Left renal pelvis (tissue), 4 donors: Measurements from ENCODE around the gene OR6C70. TPM values are rescaled to one million over a fixed set of nuclear protein-coding genes. Genes with fewer than 3 reads are reported as not detected.

ENCODE experiments used
- DNase-seq, 4 donors: peaks; one replicate each; pipeline ENCODE4 v3.0.0-alpha.2; 2013; ENCODE audit warnings: low read depth in 4 of 4, low spot score in 3 of 4
- polyA plus RNA-seq, 4 donors: library from polyadenylated mRNA; unstranded; fragments of 120-200 nt; gene quantifications; one replicate each; pipeline ENCODE4 v1.2.1, GENCODE V29; 2013; ENCODE audit not compliant: insufficient read length in 4 of 4

OR6C70 gene
- polyA plus RNA-seq, 4 donors: not detected

- no peak for DNase-seq
Observed at GRCh38 chr12:55420307-55420962, 49.5 kb downstream of the OR6C70 start.

Other genes with a start within 250 kb of the OR6C70 start
- not detected for gene OR10A7, start 249.1 kb downstream of the OR6C70 start, polyA plus RNA-seq
- gene OR6C74, start 225.5 kb downstream of the OR6C70 start, polyA plus RNA-seq: not detected
- gene OR6C6, start 173.6 kb downstream of the OR6C70 start, polyA plus RNA-seq: not detected
- gene OR6C1, start 155.8 kb downstream of the OR6C70 start, polyA plus RNA-seq: not detected
- gene OR6C3, start 139.4 kb downstream of the OR6C70 start, polyA plus RNA-seq: not detected
- gene OR6C75, start 107.2 kb downstream of the OR6C70 start, polyA plus RNA-seq: under 1 TPM in 1 of 4 donors, not detected in 3; 0.04 TPM
- not detected for gene OR6C65, start 69.6 kb downstream of the OR6C70 start, polyA plus RNA-seq
- gene OR6C76, start 43.9 kb downstream of the OR6C70 start, polyA plus RNA-seq: not detected
- gene OR6C2, start 26.1 kb downstream of the OR6C70 start, polyA plus RNA-seq: not detected
- gene OR6C68, start 22.2 kb upstream of the OR6C70 start, polyA plus RNA-seq: not detected
- not detected for gene OR6C4, start 79.5 kb upstream of the OR6C70 start, polyA plus RNA-seq
- gene OR2AP1, start 102.3 kb upstream of the OR6C70 start, polyA plus RNA-seq: not detected
- gene OR10P1, start 166.8 kb upstream of the OR6C70 start, polyA plus RNA-seq: not detected
- gene ITGA7, start 237.8 kb upstream of the OR6C70 start, polyA plus RNA-seq: 10 to 100 TPM; 21.1 to 46.5 (median 39.0) TPM
- gene BLOC1S1, start 245.9 kb upstream of the OR6C70 start, polyA plus RNA-seq: 100 to 1,000 TPM in 3 of 4 donors, 10 to 100 TPM in 1; 79.4 to 122 (median 114) TPM